ENCODE results near the gene UNC5B. TPM values are rescaled to one million over a fixed set of nuclear protein-coding genes. Genes with fewer than 3 reads are reported as not detected.

The UNC5B gene
- total and polyA plus RNA-seq, 7 donors = 1.4 to 12.7 (median 1.8) TPM

GRCh38 chr10:71255550-71255807 lies 43.1 kb downstream of the UNC5B start:
- DNase-seq = no peak
- no peaks in the 10 kb centered on the region for H3K36me3 ChIP-seq
- H3K27ac ChIP-seq = peak overlapping the region in 2 of 4 donors; percentile 9 to 14
- H3K27me3 ChIP-seq = no peaks in the 10 kb centered on the region
- no peaks in the 10 kb centered on the region for H3K9me3 ChIP-seq
- TF ChIP-seq POLR2A (IDR thresholded peaks at IDR 0.05) (no peak), EP300 (IDR thresholded peaks at IDR 0.05) (no peak), CTCF (IDR thresholded peaks at IDR 0.05) (no peak), POLR2AphosphoS5 (IDR thresholded peaks at IDR 0.05) (no peak)
- H3K4me1 ChIP-seq = peaks cover 0 to 31% (median 29%) of the 10 kb centered on the region in 4 donors
- intact Hi-C loops (cut with DNase I) = loop anchor here (5.0 kb wide), 1 partner anchor 38 kb away; no protein-coding TSS in a partner anchor
- no peak overlapping the region for H3K4me3 ChIP-seq
- WGBS, 2 donors = 72 to 80% methylated on average over 4 of the region's 4 CpGs

- WGBS, 2 donors = 12 to 45% methylated on average over 17 of the region's 17 CpGs
- Histone ChIP-seq H3K4me3 (no peak overlapping the region), H3K9me3 (no peaks in the 10 kb centered on the region), H3K4me1 (peaks cover 0 to 37% (median 34%) of the 10 kb centered on the region in 4 donors), H3K36me3 (no peaks in the 10 kb centered on the region), H3K27me3 (no peaks in the 10 kb centered on the region), H3K27ac (peak overlapping the region in 1 of 4 donors; percentile 14)
- DNase-seq = peak; percentile 84
- peak in 3 of 4 donors; percentile 11 to 41 (median 38) for TF ChIP-seq POLR2AphosphoS5 (IDR thresholded peaks at IDR 0.05)
- no peak for TF ChIP-seq POLR2A (IDR thresholded peaks at IDR 0.05)
- intact Hi-C loops (cut with DNase I) = loop anchor here (5.0 kb wide), 1 partner anchor 39 kb away; no protein-coding TSS in a partner anchor
These were observed 43.7 kb downstream of the UNC5B start for GRCh38 chr10:71255808-71256660.

GRCh38 chr10:71256661-71257318 lies 44.4 kb downstream of the UNC5B start:
- no peak overlapping the region for H3K4me3 ChIP-seq
- peaks cover 0 to 43% (median 39%) of the 10 kb centered on the region in 4 donors for H3K4me1 ChIP-seq
- DNase-seq = no peak
- no peak overlapping the region for H3K27ac ChIP-seq
- H3K36me3 ChIP-seq = no peaks in the 10 kb centered on the region
- no peaks in the 10 kb centered on the region for H3K9me3 ChIP-seq
- intact Hi-C loops (cut with DNase I) = loop anchor here (5.0 kb wide), 1 partner anchor 39 kb away; no protein-coding TSS in a partner anchor
- no peak for TF ChIP-seq POLR2A (IDR thresholded peaks at IDR 0.05)
- WGBS, 2 donors = 54 to 76% methylated on average over 8 of the region's 8 CpGs
- H3K27me3 ChIP-seq = no peaks in the 10 kb centered on the region

GRCh38 chr10:71257319-71257997 lies 45.1 kb downstream of the UNC5B start:
- intact Hi-C loops (cut with DNase I) = loop anchor here (5.0 kb wide), 1 partner anchor 40 kb away; no protein-coding TSS in a partner anchor
- no peaks in the 10 kb centered on the region for H3K9me3 ChIP-seq
- DNase-seq = no peak
- no peak for TF ChIP-seq EP300 (IDR thresholded peaks at IDR 0.05)
- WGBS, 2 donors = 49 to 70% methylated on average over 11 of the region's 11 CpGs
- H3K27ac ChIP-seq = no peak overlapping the region
- H3K36me3 ChIP-seq = no peaks in the 10 kb centered on the region
- no peak overlapping the region for H3K4me3 ChIP-seq
- H3K27me3 ChIP-seq = no peaks in the 10 kb centered on the region
- H3K4me1 ChIP-seq = peaks cover 0 to 50% (median 45%) of the 10 kb centered on the region in 4 donors

- DNase-seq = no peak
- no peak for TF ChIP-seq POLR2AphosphoS5 (IDR thresholded peaks at IDR 0.05)
- no peak for TF ChIP-seq EP300 (IDR thresholded peaks at IDR 0.05)
- TF ChIP-seq CTCF (IDR thresholded peaks at IDR 0.05) = no peak
- TF ChIP-seq POLR2A (IDR thresholded peaks at IDR 0.05) = no peak
- H3K4me3 ChIP-seq = no peak overlapping the region
- no peak overlapping the region for H3K27ac ChIP-seq
- H3K36me3 ChIP-seq = no peaks in the 10 kb centered on the region
- H3K4me1 ChIP-seq = peaks cover 0 to 50% (median 45%) of the 10 kb centered on the region in 4 donors
- WGBS, 2 donors = 96 to 97% methylated on average over 4 of the region's 4 CpGs
- no peaks in the 10 kb centered on the region for H3K27me3 ChIP-seq
- intact Hi-C loops (cut with DNase I) = loop anchor here (5.0 kb wide), 1 partner anchor 41 kb away; no protein-coding TSS in a partner anchor
- H3K9me3 ChIP-seq = no peaks in the 10 kb centered on the region
These were observed 45.7 kb downstream of the UNC5B start for GRCh38 chr10:71258046-71258445.

Data from sigmoid colon (tissue), 7 donors.